HG02840 (cell line): ENCODE measurements around the gene EYS.

ENCODE experiments used
- ATAC-seq: cut with Tn5 transposase; IDR thresholded peaks from one replicate; pipeline ENCODE4 v1.9.1; 2021; ENCODE audit warnings: mild to moderate bottlenecking, moderate library complexity, moderate number of reproducible peaks; ENCODE audit not compliant: unreplicated experiment, low FRiP score

The EYS gene

GRCh38 chr6:64776359-64776758 lies 930.7 kb downstream of the EYS start:
- ATAC-seq: no peak

GRCh38 chr6:64774881-64775280 lies 932.1 kb downstream of the EYS start:
- ATAC-seq: no peak

- no peak for ATAC-seq
Observed at GRCh38 chr6:64750910-64751309, 956.1 kb downstream of the EYS start.

GRCh38 chr6:64737418-64737817 lies 969.6 kb downstream of the EYS start:
- ATAC-seq: no peak

- no peak for ATAC-seq
Observed at GRCh38 chr6:64736421-64736950, 970.5 kb downstream of the EYS start.

- ATAC-seq: no peak
Observed at GRCh38 chr6:64733433-64733832, 973.6 kb downstream of the EYS start.

- no peak for ATAC-seq
Observed at GRCh38 chr6:64732888-64733287, 974.1 kb downstream of the EYS start.

- no peak for ATAC-seq
Observed at GRCh38 chr6:64729522-64729921, 977.5 kb downstream of the EYS start.

GRCh38 chr6:64727075-64727474 lies 980.0 kb downstream of the EYS start:
- ATAC-seq: no peak

- no peak for ATAC-seq
Observed at GRCh38 chr6:64724091-64724490, 982.9 kb downstream of the EYS start.

- no peak for ATAC-seq
Observed at GRCh38 chr6:64723327-64724058, 983.5 kb downstream of the EYS start.

- no peak for ATAC-seq
Observed at GRCh38 chr6:64721865-64722264, 985.2 kb downstream of the EYS start.

- ATAC-seq: no peak
Observed at GRCh38 chr6:64717281-64717680, 989.7 kb downstream of the EYS start.

GRCh38 chr6:64715624-64716023 lies 991.4 kb downstream of the EYS start:
- ATAC-seq: no peak

GRCh38 chr6:64714073-64714472 lies 993.0 kb downstream of the EYS start:
- ATAC-seq: no peak

- no peak for ATAC-seq
Observed at GRCh38 chr6:64713175-64713574, 993.9 kb downstream of the EYS start.

- ATAC-seq: no peak
Observed at GRCh38 chr6:64712606-64713005, 994.4 kb downstream of the EYS start.

GRCh38 chr6:64703922-64704321 lies 1003.1 kb downstream of the EYS start:
- no peak for ATAC-seq

GRCh38 chr6:64696053-64696452 lies 1011.0 kb downstream of the EYS start:
- ATAC-seq: no peak

GRCh38 chr6:64694356-64694755 lies 1012.7 kb downstream of the EYS start:
- no peak for ATAC-seq

- no peak for ATAC-seq
Observed at GRCh38 chr6:64691064-64691463, 1016.0 kb downstream of the EYS start.

GRCh38 chr6:64685401-64685800 lies 1021.6 kb downstream of the EYS start:
- no peak for ATAC-seq
